ENCODE results near the gene ESR1. TPM values are rescaled to one million over a fixed set of nuclear protein-coding genes. Genes with fewer than 3 reads are reported as not detected.
A peak's percentile ranks its signal among the peaks of the same experiment; 100 is the strongest.

Gene ESR1
- total RNA-seq, 1 experiment from 2014 or later = not detected

DNA sequence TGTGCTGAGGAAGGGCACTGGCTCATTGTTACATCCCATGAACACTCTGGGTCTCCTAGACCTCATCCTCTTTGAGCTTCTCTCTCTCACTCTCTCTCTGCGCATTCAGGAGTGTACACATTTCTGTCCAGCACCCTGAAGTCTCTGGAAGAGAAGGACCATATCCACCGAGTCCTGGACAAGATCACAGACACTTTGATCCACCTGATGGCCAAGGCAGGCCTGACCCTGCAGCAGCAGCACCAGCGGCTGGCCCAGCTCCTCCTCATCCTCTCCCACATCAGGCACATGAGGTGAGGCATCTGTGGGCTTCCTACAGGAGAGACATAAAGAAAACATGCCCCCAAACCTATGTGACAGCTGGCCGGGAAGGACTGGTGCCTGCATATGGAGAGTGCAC lies 286.8 kb downstream of the ESR1 start:
- no peak for DNase-seq (ENCODE audit: low read depth in 1 of 2, low spot score in 2 of 2)
- Histone ChIP-seq H3K27ac (no peak overlapping the region), H3K9me3 (replicated peaks) (peaks cover 11% of the 10 kb centered on the region; the same call in 1 of the 2 replicates), H3K4me3 (no peak overlapping the region), H3K27me3 (replicated peaks) (no peaks in the 10 kb centered on the region), H3K4me1 (replicated peaks) (peaks cover 30% of the 10 kb centered on the region), H3K36me3 (no peaks in the 10 kb centered on the region)

DNA sequence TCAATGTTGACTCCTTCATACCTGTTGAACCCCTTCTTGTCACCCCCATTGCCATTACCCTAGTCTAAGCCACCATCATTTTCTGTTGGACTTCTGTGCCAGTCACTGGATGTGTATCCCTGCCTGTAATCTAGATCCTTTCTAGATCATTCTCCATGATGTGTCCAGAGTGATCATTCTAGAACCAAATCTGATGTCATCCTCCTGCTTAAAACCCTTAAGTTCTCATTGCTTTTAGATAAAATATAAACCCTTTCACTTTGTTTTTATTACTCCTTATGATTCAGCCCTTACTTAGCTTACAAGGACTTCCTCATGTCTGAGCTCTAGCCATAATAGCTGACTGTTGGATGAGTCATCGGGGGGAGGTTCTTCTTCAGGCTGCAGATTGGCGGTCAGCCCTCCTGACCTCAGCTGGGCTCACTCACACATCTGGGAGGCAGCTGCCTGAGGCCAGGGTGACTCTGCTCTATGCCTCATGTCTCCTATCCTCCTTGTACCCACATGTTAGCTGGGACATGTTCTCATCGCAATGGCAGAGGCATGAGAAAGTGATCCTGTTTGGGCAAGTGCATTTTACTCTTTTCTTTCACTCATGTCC lies 287.6 kb downstream of the ESR1 start:
- no peaks in the 10 kb centered on the region for H3K27me3 ChIP-seq (replicated peaks)
- peaks cover 11% of the 10 kb centered on the region; the same call in 1 of the 2 replicates for H3K9me3 ChIP-seq (replicated peaks)
- DNase-seq (ENCODE audit: low read depth in 1 of 2, low spot score in 2 of 2) = peak; percentile 92 to 93
- H3K27ac ChIP-seq = peak overlapping the region; percentile 37
- peaks cover 24% of the 10 kb centered on the region for H3K4me1 ChIP-seq (replicated peaks)
- H3K4me3 ChIP-seq = no peak overlapping the region
- H3K36me3 ChIP-seq = no peaks in the 10 kb centered on the region

DNA sequence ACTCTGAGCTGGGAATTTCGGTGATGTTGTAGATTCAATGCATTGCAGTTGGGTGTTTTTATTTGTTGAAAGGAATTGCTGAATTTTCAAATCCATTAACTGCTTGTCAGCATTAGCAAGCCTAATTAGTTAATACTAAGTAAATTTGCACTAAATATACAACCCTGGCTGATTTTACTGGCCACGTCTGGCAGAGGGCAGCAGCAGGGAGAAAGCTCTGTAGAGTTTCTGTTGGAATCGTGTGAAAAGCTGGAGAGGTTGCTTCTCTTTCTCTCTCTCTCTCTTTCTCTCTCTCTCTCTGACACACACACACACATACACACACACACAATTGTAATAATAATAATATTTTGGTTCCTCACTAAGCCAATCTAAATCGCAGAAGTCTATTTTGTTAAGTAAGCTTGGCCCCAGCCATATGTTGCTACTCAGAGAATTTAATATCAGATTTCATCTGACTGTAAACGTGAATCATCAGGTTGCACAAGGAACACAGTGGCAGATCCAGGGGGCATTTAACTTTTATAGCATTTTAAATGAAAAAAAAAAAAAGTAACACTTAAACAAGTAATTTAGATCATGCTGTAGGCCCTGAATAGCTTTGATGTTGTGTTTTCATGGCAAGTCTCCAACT lies 289.5 kb downstream of the ESR1 start:
- no peaks in the 10 kb centered on the region for H3K36me3 ChIP-seq
- H3K9me3 ChIP-seq (replicated peaks) = peaks cover 11% of the 10 kb centered on the region; the same call in 1 of the 2 replicates
- no peaks in the 10 kb centered on the region for H3K27me3 ChIP-seq (replicated peaks)
- no peak for DNase-seq (ENCODE audit: low read depth in 1 of 2, low spot score in 2 of 2)
- H3K27ac ChIP-seq = no peak overlapping the region
- peaks cover 16% of the 10 kb centered on the region for H3K4me1 ChIP-seq (replicated peaks)
- H3K4me3 ChIP-seq = no peak overlapping the region

DNA sequence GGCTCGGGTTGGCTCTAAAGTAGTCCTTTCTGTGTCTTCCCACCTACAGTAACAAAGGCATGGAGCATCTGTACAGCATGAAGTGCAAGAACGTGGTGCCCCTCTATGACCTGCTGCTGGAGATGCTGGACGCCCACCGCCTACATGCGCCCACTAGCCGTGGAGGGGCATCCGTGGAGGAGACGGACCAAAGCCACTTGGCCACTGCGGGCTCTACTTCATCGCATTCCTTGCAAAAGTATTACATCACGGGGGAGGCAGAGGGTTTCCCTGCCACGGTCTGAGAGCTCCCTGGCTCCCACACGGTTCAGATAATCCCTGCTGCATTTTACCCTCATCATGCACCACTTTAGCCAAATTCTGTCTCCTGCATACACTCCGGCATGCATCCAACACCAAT lies 291.2 kb downstream of the ESR1 start:
- no peaks in the 10 kb centered on the region for H3K27me3 ChIP-seq (replicated peaks)
- peaks cover 12% of the 10 kb centered on the region for H3K4me1 ChIP-seq (replicated peaks)
- H3K36me3 ChIP-seq = no peaks in the 10 kb centered on the region
- H3K4me3 ChIP-seq = no peak overlapping the region
- H3K9me3 ChIP-seq (replicated peaks) = peaks cover 11% of the 10 kb centered on the region; the same call in 1 of the 2 replicates
- no peak for DNase-seq (ENCODE audit: low read depth in 1 of 2, low spot score in 2 of 2)
- no peak overlapping the region for H3K27ac ChIP-seq

DNA sequence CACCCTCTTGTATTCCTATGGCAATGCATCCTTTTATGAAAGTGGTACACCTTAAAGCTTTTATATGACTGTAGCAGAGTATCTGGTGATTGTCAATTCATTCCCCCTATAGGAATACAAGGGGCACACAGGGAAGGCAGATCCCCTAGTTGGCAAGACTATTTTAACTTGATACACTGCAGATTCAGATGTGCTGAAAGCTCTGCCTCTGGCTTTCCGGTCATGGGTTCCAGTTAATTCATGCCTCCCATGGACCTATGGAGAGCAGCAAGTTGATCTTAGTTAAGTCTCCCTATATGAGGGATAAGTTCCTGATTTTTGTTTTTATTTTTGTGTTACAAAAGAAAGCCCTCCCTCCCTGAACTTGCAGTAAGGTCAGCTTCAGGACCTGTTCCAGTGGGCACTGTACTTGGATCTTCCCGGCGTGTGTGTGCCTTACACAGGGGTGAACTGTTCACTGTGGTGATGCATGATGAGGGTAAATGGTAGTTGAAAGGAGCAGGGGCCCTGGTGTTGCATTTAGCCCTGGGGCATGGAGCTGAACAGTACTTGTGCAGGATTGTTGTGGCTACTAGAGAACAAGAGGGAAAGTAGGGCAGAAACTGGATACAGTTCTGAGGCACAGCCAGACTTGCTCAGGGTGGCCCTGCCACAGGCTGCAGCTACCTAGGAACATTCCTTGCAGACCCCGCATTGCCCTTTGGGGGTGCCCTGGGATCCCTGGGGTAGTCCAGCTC lies 292.1 kb downstream of the ESR1 start:
- peaks cover 8% of the 10 kb centered on the region; the same call in 1 of the 2 replicates for H3K9me3 ChIP-seq (replicated peaks)
- no peak for DNase-seq (ENCODE audit: low read depth in 1 of 2, low spot score in 2 of 2)
- H3K27me3 ChIP-seq (replicated peaks) = no peaks in the 10 kb centered on the region
- H3K36me3 ChIP-seq = no peaks in the 10 kb centered on the region
- no peak overlapping the region for H3K4me3 ChIP-seq
- H3K4me1 ChIP-seq (replicated peaks) = peaks cover 8% of the 10 kb centered on the region
- no peak overlapping the region for H3K27ac ChIP-seq

DNA sequence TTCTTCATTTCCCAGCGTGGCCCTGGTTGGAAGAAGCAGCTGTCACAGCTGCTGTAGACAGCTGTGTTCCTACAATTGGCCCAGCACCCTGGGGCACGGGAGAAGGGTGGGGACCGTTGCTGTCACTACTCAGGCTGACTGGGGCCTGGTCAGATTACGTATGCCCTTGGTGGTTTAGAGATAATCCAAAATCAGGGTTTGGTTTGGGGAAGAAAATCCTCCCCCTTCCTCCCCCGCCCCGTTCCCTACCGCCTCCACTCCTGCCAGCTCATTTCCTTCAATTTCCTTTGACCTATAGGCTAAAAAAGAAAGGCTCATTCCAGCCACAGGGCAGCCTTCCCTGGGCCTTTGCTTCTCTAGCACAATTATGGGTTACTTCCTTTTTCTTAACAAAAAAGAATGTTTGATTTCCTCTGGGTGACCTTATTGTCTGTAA lies 292.7 kb downstream of the ESR1 start:
- Histone ChIP-seq H3K9me3 (replicated peaks) (0 out of 2 replicates have a peak, but pooled peaks cover 5% of the 10 kb centered on the region), H3K4me3 (no peak overlapping the region), H3K4me1 (replicated peaks) (peaks cover 4% of the 10 kb centered on the region), H3K36me3 (no peaks in the 10 kb centered on the region), H3K27me3 (replicated peaks) (no peaks in the 10 kb centered on the region), H3K27ac (no peak overlapping the region)
- DNase-seq (ENCODE audit: low read depth in 1 of 2, low spot score in 2 of 2) = no peak

DNA sequence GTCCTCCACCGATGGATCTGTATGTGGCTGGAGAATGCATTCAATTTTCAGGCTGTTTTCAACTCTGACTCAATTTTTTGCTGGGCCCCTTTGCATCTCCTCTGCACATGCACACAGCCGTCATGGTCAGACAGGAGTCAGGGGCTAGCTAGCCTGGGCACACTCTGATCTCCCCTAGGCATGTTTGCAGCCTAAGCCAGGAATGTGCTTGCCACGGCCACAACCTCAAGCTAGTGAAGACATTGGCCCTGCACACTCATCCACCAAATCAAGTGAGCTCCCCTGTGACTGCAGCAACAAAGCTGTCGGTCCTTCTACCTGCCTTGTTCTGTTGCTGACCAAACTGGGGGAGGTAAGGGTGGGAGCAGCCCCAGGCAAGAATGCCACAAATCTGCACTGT lies 300.5 kb downstream of the ESR1 start:
- H3K27me3 ChIP-seq (replicated peaks) = no peaks in the 10 kb centered on the region
- no peak overlapping the region for H3K4me3 ChIP-seq
- no peaks in the 10 kb centered on the region for H3K4me1 ChIP-seq (replicated peaks)
- no peaks in the 10 kb centered on the region for H3K9me3 ChIP-seq (replicated peaks)
- H3K27ac ChIP-seq = no peak overlapping the region
- DNase-seq (ENCODE audit: low read depth in 1 of 2, low spot score in 2 of 2) = no peak
- no peaks in the 10 kb centered on the region for H3K36me3 ChIP-seq

DNA sequence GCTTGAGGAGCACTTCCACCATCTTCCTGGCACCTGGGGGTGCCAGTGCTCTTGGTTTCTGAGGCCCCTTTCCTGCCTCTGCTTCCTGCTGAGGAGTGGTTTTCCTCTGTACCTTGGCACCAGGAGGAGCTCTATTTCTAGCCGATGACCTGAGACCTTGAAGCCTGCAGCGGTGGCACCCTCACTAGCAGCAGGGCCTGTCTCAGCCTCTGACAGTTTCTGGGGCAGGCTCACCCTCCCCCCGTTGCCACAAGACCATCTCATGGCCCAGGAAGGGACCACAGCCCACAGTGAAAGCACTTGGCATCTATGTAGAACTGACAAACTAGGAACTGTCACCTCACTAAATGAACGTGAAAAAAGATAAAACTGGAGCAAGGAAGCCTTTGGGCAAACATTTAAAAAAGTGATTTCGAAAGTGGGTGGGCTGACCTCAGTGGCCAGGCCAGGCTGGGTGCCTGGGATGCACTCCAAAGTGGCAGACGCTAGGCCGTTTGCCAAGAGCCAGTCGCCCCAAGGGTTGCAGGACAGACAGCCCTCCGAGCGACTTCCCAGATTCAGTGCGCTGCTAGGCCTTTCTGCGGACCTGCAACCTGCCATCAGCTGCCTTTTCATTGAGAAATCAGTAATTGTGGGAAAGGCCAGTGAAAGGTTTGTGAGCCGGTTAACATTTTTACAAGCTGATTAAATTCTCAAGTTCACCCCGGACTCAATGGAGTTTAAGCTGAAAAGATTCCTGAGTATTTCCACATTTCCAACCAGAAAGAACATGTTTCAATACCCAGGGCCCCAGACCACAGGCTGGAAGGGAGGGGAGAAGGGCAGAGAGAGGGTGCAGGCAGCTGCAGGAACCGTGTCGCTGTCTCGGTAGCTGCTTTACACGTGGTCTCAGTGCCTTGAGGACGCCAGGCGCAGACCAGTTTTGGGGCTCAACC lies 303.7 kb downstream of the ESR1 start:
- no peaks in the 10 kb centered on the region for H3K4me1 ChIP-seq (replicated peaks)
- no peaks in the 10 kb centered on the region for H3K27me3 ChIP-seq (replicated peaks)
- no peak for DNase-seq (ENCODE audit: low read depth in 1 of 2, low spot score in 2 of 2)
- no peak overlapping the region for H3K27ac ChIP-seq
- no peaks in the 10 kb centered on the region for H3K36me3 ChIP-seq
- no peak overlapping the region for H3K4me3 ChIP-seq
- no peaks in the 10 kb centered on the region for H3K9me3 ChIP-seq (replicated peaks)

DNA sequence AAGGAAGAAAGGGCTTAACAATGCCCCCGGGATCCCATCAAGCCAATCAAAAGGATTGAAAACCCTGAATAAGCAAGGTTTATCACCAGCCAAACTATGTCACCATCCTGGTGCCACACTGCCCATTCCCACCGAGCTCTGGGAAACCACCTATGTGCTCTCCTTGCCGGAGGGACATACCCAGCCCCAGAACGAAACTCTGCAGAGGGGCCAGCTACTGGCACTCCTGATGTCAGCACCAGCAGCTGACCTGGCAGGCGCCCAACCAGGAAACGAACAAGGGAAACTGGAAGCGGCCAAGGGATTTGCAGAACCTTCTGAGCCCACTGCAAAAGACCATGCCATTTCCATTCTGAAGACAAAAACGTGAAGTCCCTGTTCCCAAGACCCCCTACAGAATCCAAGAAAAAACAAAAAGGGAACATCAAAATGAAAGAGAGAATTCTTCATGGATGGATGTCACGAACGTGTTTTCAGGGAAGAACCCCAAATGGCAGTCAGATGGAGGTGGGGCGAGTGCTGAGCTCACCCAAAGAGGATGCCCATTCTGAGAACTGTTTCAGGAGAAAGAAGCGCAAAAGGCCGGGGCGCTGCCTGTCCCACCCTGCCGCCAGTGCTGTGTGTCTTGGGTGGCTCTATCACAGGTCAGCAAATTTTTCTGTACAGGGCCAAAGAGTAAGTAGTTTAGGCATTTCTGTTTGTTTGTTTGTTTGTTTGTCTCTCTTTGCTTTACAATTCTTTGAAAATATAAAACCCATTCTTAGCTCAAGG lies 305.2 kb downstream of the ESR1 start:
- H3K9me3 ChIP-seq (replicated peaks) = no peaks in the 10 kb centered on the region
- H3K27ac ChIP-seq = no peak overlapping the region
- H3K36me3 ChIP-seq = no peaks in the 10 kb centered on the region
- DNase-seq (ENCODE audit: low read depth in 1 of 2, low spot score in 2 of 2) = no peak
- H3K27me3 ChIP-seq (replicated peaks) = no peaks in the 10 kb centered on the region
- H3K4me1 ChIP-seq (replicated peaks) = no peaks in the 10 kb centered on the region
- no peak overlapping the region for H3K4me3 ChIP-seq

DNA sequence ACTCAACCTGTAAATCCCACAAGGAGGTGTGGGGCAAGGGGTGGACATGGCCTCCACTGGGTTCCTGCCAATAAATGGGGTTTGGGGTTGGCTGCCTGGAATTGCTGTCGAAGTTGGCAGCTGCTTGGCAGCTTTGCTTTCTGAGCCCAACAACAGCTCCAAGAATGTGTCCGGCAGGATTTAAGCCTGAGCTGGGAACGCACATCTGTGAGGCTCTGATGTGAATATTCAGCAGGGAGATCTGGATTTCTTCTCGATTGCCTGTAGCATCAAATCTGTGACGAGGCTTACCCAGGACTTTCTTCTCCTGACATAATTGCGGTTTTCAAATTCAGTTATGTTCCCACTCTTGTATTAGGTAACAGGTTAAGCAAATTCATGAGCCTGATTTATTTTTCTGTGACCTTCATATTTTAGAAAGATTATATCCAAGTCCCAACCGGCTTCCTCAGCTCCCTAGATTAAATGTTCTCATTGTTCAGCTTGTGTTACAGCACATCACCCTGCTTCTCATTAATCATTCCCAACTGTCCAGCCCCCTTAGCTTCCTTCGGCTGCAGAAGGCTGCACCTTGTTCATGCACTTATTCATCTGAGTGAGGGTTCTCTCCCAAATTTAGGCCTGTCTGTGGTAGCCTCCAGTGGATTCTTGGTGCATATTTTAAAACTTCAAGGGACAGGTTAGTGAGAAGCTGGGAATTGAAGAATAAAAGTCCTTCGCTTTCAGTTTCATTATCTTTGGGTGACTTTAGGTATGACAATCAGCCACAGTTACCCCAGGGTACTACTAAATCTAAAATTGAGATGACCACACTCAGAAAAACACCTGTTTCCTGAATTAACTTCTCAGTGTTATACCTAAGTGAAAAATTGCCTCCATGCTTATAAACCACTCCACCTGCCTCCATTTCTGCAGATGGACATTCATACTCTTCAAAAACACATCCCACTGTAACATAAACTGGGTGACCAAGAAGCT lies 310.0 kb downstream of the ESR1 start:
- H3K27ac ChIP-seq = no peak overlapping the region
- no peaks in the 10 kb centered on the region for H3K4me1 ChIP-seq (replicated peaks)
- H3K36me3 ChIP-seq = peaks cover 8% of the 10 kb centered on the region
- no peak overlapping the region for H3K4me3 ChIP-seq
- no peaks in the 10 kb centered on the region for H3K27me3 ChIP-seq (replicated peaks)
- H3K9me3 ChIP-seq (replicated peaks) = no peaks in the 10 kb centered on the region
- no peak for DNase-seq (ENCODE audit: low read depth in 1 of 2, low spot score in 2 of 2)

DNA sequence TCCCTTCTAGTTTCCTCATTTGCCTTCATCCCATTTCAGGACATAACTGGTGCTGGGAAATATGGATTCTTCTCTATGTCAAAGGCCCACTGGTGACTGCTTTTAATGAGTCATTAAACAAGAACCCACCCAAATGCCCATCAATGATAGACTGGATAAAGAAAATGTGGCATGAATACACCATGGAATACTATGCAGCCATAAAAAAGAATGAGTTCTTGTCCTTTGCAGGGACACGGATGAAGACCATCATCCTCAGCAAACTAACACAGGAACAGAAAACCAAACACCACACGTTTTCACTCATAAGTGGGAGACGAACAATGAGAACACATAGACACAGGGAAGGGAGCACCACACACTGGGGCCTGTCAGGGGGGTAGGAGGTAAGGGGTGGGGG lies 310.7 kb downstream of the ESR1 start:
- Histone ChIP-seq H3K4me3 (no peak overlapping the region), H3K36me3 (peaks cover 8% of the 10 kb centered on the region), H3K27ac (no peak overlapping the region), H3K27me3 (replicated peaks) (no peaks in the 10 kb centered on the region), H3K4me1 (replicated peaks) (no peaks in the 10 kb centered on the region), H3K9me3 (replicated peaks) (0 out of 2 replicates have a peak, but pooled peaks cover 1% of the 10 kb centered on the region)
- DNase-seq (ENCODE audit: low read depth in 1 of 2, low spot score in 2 of 2) = no peak

DNA sequence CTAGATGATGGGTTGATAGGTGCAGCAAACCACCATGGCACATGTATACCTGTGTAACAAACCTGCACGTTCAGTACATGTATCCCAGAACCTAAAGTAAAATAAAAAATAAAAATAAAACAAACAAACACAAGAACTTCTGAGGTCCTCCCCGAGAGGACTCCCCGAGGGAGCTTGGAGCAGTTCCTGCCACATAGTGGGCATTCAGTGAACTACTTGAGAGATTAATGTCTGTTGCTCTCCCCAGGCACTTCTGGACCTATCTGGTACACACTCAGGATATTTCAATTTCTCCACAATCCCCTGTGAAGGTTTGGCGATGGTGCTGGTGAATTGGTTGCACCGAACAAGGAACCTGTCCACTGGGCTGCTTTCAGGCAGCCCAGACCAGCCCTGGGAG lies 311.2 kb downstream of the ESR1 start:
- Histone ChIP-seq H3K27ac (no peak overlapping the region), H3K4me1 (replicated peaks) (no peaks in the 10 kb centered on the region), H3K36me3 (peaks cover 8% of the 10 kb centered on the region), H3K9me3 (replicated peaks) (0 out of 2 replicates have a peak, but pooled peaks cover 2% of the 10 kb centered on the region), H3K27me3 (replicated peaks) (no peaks in the 10 kb centered on the region), H3K4me3 (no peak overlapping the region)
- DNase-seq (ENCODE audit: low read depth in 1 of 2, low spot score in 2 of 2) = no peak

All from SJSA1 (cell line).